Liver (tissue), 9 donors: Measurements from ENCODE around the gene KCTD5. TPM values are rescaled to one million over a fixed set of nuclear protein-coding genes. Genes with fewer than 3 reads are reported as not detected.

Experiments used
- DNase-seq: peaks from one replicate; pipeline ENCODE4 v3.0.0-alpha.2; 2017; ENCODE audit warnings: low spot score
- H3K27ac ChIP-seq, 2 donors: one replicate each; pipeline ENCODE4 v1.7.0; 2013; ENCODE audit warnings: inconsistent platforms in 2 of 2, low read length in 2 of 2, control low read depth in 1 of 2, low read depth in 1 of 2, mild to moderate bottlenecking in 1 of 2
- H3K27me3 ChIP-seq, 4 donors: one replicate each; pipeline versions ENCODE4 v1.6.1 to v1.7.0; 2013; ENCODE audit warnings: low read length in 3 of 4, inconsistent platforms in 1 of 4, mild to moderate bottlenecking in 1 of 4, moderate library complexity in 1 of 4; ENCODE audit not compliant: control insufficient read depth in 4 of 4, insufficient read depth in 4 of 4
- H3K36me3 ChIP-seq, 4 donors: one replicate each; pipeline versions ENCODE4 v1.6.1 to v1.7.0; 2013; ENCODE audit warnings: low read length in 3 of 4, mild to moderate bottlenecking in 3 of 4, low read depth in 1 of 4, moderate library complexity in 1 of 4; ENCODE audit not compliant: control insufficient read depth in 4 of 4, insufficient read depth in 3 of 4
- H3K4me1 ChIP-seq, 4 donors: one replicate each; pipeline versions ENCODE4 v1.6.1 to v1.7.0; 2013; ENCODE audit warnings: low read length in 3 of 4, mild to moderate bottlenecking in 3 of 4, moderate library complexity in 1 of 4; ENCODE audit not compliant: control insufficient read depth in 4 of 4, insufficient read depth in 4 of 4
- H3K4me3 ChIP-seq, 3 donors: one replicate each; pipeline versions ENCODE4 v1.6.1 to v1.7.0; 2013; ENCODE audit warnings: low read length in 3 of 3, control low read depth in 1 of 3, low read depth in 1 of 3, mild to moderate bottlenecking in 1 of 3
- H3K9ac ChIP-seq, 2 donors: one replicate each; pipeline ENCODE4 v1.7.0; 2013; ENCODE audit warnings: low read length in 2 of 2, mild to moderate bottlenecking in 2 of 2, moderate library complexity in 2 of 2, control low read depth in 1 of 2, low read depth in 1 of 2
- H3K9me3 ChIP-seq, 4 donors: one replicate each; pipeline versions ENCODE4 v1.6.1 to v1.7.0; 2013; ENCODE audit warnings: low read length in 3 of 4; ENCODE audit not compliant: control insufficient read depth in 4 of 4
- ATF3 ChIP-seq: IDR thresholded peaks from 2 replicates; pipeline ENCODE4 v1.6.1; 2016; ENCODE audit warnings: antibody characterized with exemption
- CTCF ChIP-seq: fragments of 150-350 bp; IDR thresholded peaks from 2 replicates; pipeline ENCODE4 v1.5.1; 2017; ENCODE audit warnings: improper control_type of control experiment, low read depth, low read length; ENCODE audit not compliant: missing input control
- EGR1 ChIP-seq, 2 donors: IDR thresholded peaks; 2 replicates each; pipeline ENCODE4 v1.6.1; 2016 to 2018; ENCODE audit warnings: antibody characterized with exemption in 2 of 2, low read depth in 2 of 2
- FOXA1 ChIP-seq: IDR thresholded peaks from 2 replicates; pipeline ENCODE4 v1.6.1; 2016; ENCODE audit warnings: antibody characterized with exemption
- FOXA2 ChIP-seq: IDR thresholded peaks from 2 replicates; pipeline ENCODE4 v1.6.1; 2016; ENCODE audit warnings: antibody characterized with exemption
- HNF4A ChIP-seq, 2 donors: conservative IDR thresholded peaks; 2 replicates each; pipeline ENCODE4 v1.6.1; 2016; ENCODE audit warnings: antibody characterized with exemption in 2 of 2, mild to moderate bottlenecking in 2 of 2
- HNF4G ChIP-seq: IDR thresholded peaks from 2 replicates; pipeline ENCODE4 v1.6.1; 2016; ENCODE audit warnings: antibody characterized with exemption
- JUND ChIP-seq, 2 donors: IDR thresholded peaks; 2 replicates each; pipeline ENCODE4 v1.6.1; 2016; ENCODE audit warnings: antibody characterized with exemption in 2 of 2
- MAX ChIP-seq: IDR thresholded peaks from 2 replicates; pipeline ENCODE4 v1.6.1; 2016; ENCODE audit warnings: antibody characterized with exemption
- NR2F2 ChIP-seq: IDR thresholded peaks from 2 replicates; pipeline ENCODE4 v1.6.1; 2016; ENCODE audit warnings: antibody characterized with exemption
- RAD21 ChIP-seq, 2 donors: IDR thresholded peaks; 2 replicates each; pipeline ENCODE4 v1.6.1; 2016; ENCODE audit warnings: antibody characterized with exemption in 2 of 2, mild to moderate bottlenecking in 2 of 2
- REST ChIP-seq: IDR thresholded peaks from 2 replicates; pipeline ENCODE4 v1.6.1; 2016; ENCODE audit warnings: antibody characterized with exemption, mild to moderate bottlenecking
- RXRA ChIP-seq, 2 donors: IDR thresholded peaks; 2 replicates each; pipeline ENCODE4 v1.6.1; 2017 to 2018; ENCODE audit warnings: antibody characterized with exemption in 2 of 2, mild to moderate bottlenecking in 1 of 2
- SP1 ChIP-seq: IDR thresholded peaks from 2 replicates; pipeline ENCODE4 v1.6.1; 2018; ENCODE audit warnings: antibody characterized with exemption, mild to moderate bottlenecking
- TAF1 ChIP-seq: conservative IDR thresholded peaks from 2 replicates; pipeline ENCODE4 v1.6.1; 2016; ENCODE audit warnings: antibody characterized with exemption, mild to moderate bottlenecking
- YY1 ChIP-seq: IDR thresholded peaks from 2 replicates; pipeline ENCODE4 v1.6.1; 2016; ENCODE audit warnings: antibody characterized with exemption, mild to moderate bottlenecking
- ZBTB33 ChIP-seq: IDR thresholded peaks from 2 replicates; pipeline ENCODE4 v1.6.1; 2016; ENCODE audit warnings: antibody characterized with exemption
- WGBS: extraction: QIAGEN DNeasy Blood & Tissue Kit; methylation state at CpG from one replicate; pipeline ENCODE4 v1.1.7; 2013; 5-methylcytosine and 5-hydroxymethylcytosine counted together
- polyA plus RNA-seq, 2 donors: library from polyadenylated mRNA; stranded (reverse) in 1 of 2; unstranded in 1 of 2; fragments of 200-250 nt in 1 of 2; fragments of >200 nt in 1 of 2; fragmentation: Nextera tagmentation in 1 of 2; extraction: Ambion mirVana in 1 of 2; gene quantifications; one replicate each; pipeline versions ENCODE4 v1.2.1 to v1.2.3, GENCODE V29; 2013 to 2015
- total RNA-seq, 2 donors: library from RNA; depleted of rRNA; stranded (reverse); fragments of >200 nt; gene quantifications; one replicate each; pipeline ENCODE4 v1.2.3, GENCODE V29; 2014
- donor health status: healthy.
- donor health status: healthy.
- donor health status: healthy.
- donor health status: healthy.
- donor health status: healthy.

The KCTD5 gene
- total and polyA plus RNA-seq, 4 donors: 8.3 to 14.2 (median 11.5) TPM

GRCh38 chr16:2738615-2739014 is 56.3 kb downstream of the KCTD5 start:
- H3K9ac ChIP-seq: no peak overlapping the region
- no peak for DNase-seq
- TF ChIP-seq FOXA2 (no peak), HNF4G (no peak), RAD21 (IDR thresholded peaks at IDR 0.05) (no peak), CTCF (no peak)
- H3K27me3 ChIP-seq: no peaks in the 10 kb centered on the region
- no peaks in the 10 kb centered on the region for H3K36me3 ChIP-seq
- H3K27ac ChIP-seq: no peak overlapping the region
- no peak overlapping the region for H3K4me3 ChIP-seq
- no peaks in the 10 kb centered on the region for H3K9me3 ChIP-seq
- H3K4me1 ChIP-seq: no peaks in the 10 kb centered on the region
- WGBS: 76% methylated on average over 5 of the region's 5 CpGs

- TF ChIP-seq FOXA1: no peak
- no peak for TF ChIP-seq RXRA (IDR thresholded peaks at IDR 0.05)
- TF ChIP-seq MAX: no peak
- TF ChIP-seq RAD21 (IDR thresholded peaks at IDR 0.05): no peak
- TF ChIP-seq EGR1 (IDR thresholded peaks at IDR 0.05; ENCODE audit: low read depth in 2 of 2): no peak
- no peak for TF ChIP-seq CTCF
- no peak for TF ChIP-seq ZBTB33
- no peak for TF ChIP-seq REST
- no peak for TF ChIP-seq HNF4A (conservative IDR thresholded peaks at IDR 0.05)
- no peak for TF ChIP-seq JUND (IDR thresholded peaks at IDR 0.05)
- no peak for TF ChIP-seq SP1
- no peak for TF ChIP-seq TAF1
- TF ChIP-seq YY1: no peak
- no peak for TF ChIP-seq FOXA2
- TF ChIP-seq ATF3: no peak
- no peak for TF ChIP-seq NR2F2
- no peak for DNase-seq
- H3K27me3 ChIP-seq: no peaks in the 10 kb centered on the region
Measured at GRCh38 chr16:2739625-2740430, 57.5 kb downstream of the KCTD5 start.

More at GRCh38 chr16:2739625-2740430, 57.5 kb downstream of the KCTD5 start:
- Histone ChIP-seq H3K9ac (no peak overlapping the region), H3K4me1 (no peaks in the 10 kb centered on the region), H3K27ac (no peak overlapping the region), H3K36me3 (no peaks in the 10 kb centered on the region), H3K9me3 (no peaks in the 10 kb centered on the region), H3K4me3 (no peak overlapping the region)
- WGBS: 80% methylated on average over 8 of the region's 8 CpGs
